GM18517 (cell line): Measurements from ENCODE around the gene MIS18BP1.
"Not testable (repeated sequence)": the region's sequence is repeated elsewhere in the genome, so short reads cannot be mapped to it uniquely, and the experiment has no call there.

Source experiments
- ATAC-seq: cut with Tn5 transposase; IDR thresholded peaks from one replicate; pipeline ENCODE4 v1.9.1; 2021; ENCODE audit warnings: mild to moderate bottlenecking, moderate library complexity; ENCODE audit not compliant: unreplicated experiment

MIS18BP1 gene

GRCh38 chr14:45253070-45253753 is at the start of gene MIS18BP1:
Gene MIS18BP1, minus strand, starts transcription at chr14:45253202. Its CDS starts 5,916 bp downstream, at chr14:45247286.
- ATAC-seq, result peak; percentile 77

- no peak for ATAC-seq
These were observed 45.6 kb upstream of the MIS18BP1 start for GRCh38 chr14:45298423-45299117.

- not testable (repeated sequence) for ATAC-seq
These were observed 41.8 kb upstream of the MIS18BP1 start for GRCh38 chr14:45294796-45295195.

GRCh38 chr14:45290547-45290946 is 37.5 kb upstream of the MIS18BP1 start:
- peak; percentile 57 for ATAC-seq

- ATAC-seq, result no peak
These were observed 34.6 kb upstream of the MIS18BP1 start for GRCh38 chr14:45287610-45288009.

GRCh38 chr14:45284802-45285201 is 31.8 kb upstream of the MIS18BP1 start:
- ATAC-seq, result no peak

- ATAC-seq, result not testable (repeated sequence)
These were observed 28.9 kb upstream of the MIS18BP1 start for GRCh38 chr14:45281731-45282400.

GRCh38 chr14:45271858-45272537 is 19.0 kb upstream of the MIS18BP1 start:
- no peak for ATAC-seq

- no peak for ATAC-seq
These were observed 17.0 kb upstream of the MIS18BP1 start for GRCh38 chr14:45270031-45270430.

- no peak for ATAC-seq
These were observed 14.1 kb upstream of the MIS18BP1 start for GRCh38 chr14:45267071-45267470.

- ATAC-seq, result no peak
These were observed 9.6 kb upstream of the MIS18BP1 start for GRCh38 chr14:45262637-45263036.

- ATAC-seq, result no peak
These were observed 8.2 kb upstream of the MIS18BP1 start for GRCh38 chr14:45261209-45261608.

GRCh38 chr14:45258805-45259204 is 5.8 kb upstream of the MIS18BP1 start:
- ATAC-seq, result no peak

- ATAC-seq, result no peak
These were observed 5.1 kb upstream of the MIS18BP1 start for GRCh38 chr14:45258073-45258472.

GRCh38 chr14:45254771-45255170 is 1.8 kb upstream of the MIS18BP1 start:
- ATAC-seq, result no peak

- no peak for ATAC-seq
These were observed 830 bp upstream of the MIS18BP1 start for GRCh38 chr14:45253754-45254310.

- no peak for ATAC-seq
These were observed 484 bp downstream of the MIS18BP1 start for GRCh38 chr14:45252366-45253069.

- peak; percentile 58 for ATAC-seq
These were observed 1.1 kb downstream of the MIS18BP1 start for GRCh38 chr14:45251912-45252311.

- ATAC-seq, result peak; percentile 43
These were observed 3.0 kb downstream of the MIS18BP1 start for GRCh38 chr14:45249856-45250575.

GRCh38 chr14:45247427-45247826 is 5.6 kb downstream of the MIS18BP1 start:
- no peak for ATAC-seq
